SW 1271 (cell line): ENCODE data around the gene ISCA2.
"Not testable (repeated sequence)": the region's sequence is repeated elsewhere in the genome, so short reads cannot be mapped to it uniquely, and the experiment has no call there.

ENCODE experiments used
- DNase-seq, 2 experiments: peaks; one replicate each; lab custom pipeline; 2025; lab: John Stamatoyannopoulos, UW

ISCA2 gene

DNA sequence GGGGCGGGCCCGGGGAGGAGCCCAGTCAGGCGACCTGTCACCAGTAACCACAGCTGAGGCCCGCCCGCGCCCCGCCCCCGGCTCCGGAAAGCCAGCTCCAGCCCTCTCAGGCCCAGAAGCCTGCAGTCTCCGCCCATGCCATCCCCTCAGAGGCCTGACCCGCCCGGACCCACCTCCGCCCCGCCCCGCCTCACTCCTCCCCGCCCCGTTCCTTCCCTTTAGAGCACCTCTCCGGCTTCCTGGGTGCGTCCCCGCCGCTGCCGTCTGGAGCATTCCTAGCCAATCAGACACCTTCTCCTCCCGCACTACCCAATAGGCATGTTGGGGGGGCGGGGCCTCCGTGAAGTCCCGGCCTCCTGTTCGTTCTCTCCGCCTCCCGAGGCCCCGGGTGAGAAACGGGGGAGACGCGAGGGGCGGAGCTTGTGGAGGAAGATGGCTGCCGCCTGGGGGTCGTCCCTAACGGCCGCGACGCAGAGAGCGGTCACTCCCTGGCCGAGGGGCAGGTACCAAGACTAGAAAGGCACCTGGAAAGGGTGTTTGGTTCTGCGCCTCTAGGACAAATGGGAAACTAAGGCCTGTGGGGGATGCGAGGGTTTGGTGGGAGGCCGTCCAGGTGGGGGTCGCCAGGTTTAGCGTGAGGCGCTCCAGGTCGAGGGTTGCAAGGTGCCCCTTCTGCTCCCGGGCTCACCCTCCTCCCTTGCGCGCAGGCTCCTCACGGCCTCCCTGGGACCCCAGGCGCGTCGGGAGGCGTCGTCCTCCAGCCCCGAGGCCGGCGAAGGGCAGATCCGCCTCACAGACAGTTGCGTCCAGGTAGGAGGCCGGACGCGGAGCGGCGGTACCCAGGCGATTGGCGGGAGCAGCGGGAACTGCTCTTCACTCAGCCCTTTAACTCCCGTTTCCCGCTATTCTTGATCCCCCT lies at the start of gene ISCA2:
Gene ISCA2, plus strand, starts transcription at position 423 of the 919 bp plus-strand sequence. Its CDS starts 10 bp downstream, at position 433.
- peak; percentile 98 to 99 for DNase-seq

- no peak for DNase-seq
Measured at GRCh38 chr14:74444866-74445265, 48.7 kb upstream of the ISCA2 start.

- DNase-seq, result not testable (repeated sequence)
Measured at GRCh38 chr14:74454397-74454796, 39.2 kb upstream of the ISCA2 start.

DNA sequence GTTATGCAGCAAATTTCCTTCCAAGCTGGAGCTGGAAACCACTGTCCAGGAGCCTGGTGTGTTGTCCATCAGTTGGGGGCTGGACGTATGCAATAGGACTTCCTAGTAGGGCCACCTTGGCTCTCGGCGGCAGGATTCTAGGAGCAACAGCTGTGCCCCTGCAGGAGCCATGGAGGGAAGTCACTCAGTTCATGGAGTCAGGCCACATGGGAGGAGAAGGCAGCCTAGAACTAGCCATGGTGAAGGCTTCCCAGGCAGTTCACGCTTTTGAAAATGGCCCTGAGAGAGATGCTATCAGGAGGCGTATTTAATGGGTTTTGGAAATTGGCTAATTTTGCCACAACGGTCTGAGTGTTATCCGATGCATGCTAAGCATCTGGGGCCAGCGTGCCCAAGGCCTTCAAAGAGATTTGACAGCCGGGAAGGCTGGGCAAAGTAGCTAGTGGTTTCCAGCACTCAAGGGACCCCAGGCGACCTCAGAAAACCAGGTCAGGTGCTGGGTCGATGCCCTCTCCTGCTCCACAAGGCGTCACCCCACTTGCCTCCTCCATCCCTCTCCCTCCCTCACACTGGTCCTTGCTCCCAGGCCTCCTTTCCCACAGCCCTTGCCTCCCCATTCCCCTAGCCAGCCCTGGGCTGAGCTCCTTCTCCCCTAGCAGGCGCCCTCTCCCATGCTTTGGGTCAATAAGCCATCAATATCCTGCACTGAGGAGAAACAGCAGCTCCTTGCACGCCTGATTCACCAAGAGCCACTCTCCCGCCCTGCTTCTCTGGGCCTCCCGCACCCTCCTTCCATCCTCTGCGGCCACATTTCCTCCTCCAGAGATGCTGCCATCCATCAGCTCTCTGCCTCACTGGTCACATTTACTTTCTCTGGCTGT lies 36.6 kb upstream of the ISCA2 start:
- DNase-seq, result no peak

DNA sequence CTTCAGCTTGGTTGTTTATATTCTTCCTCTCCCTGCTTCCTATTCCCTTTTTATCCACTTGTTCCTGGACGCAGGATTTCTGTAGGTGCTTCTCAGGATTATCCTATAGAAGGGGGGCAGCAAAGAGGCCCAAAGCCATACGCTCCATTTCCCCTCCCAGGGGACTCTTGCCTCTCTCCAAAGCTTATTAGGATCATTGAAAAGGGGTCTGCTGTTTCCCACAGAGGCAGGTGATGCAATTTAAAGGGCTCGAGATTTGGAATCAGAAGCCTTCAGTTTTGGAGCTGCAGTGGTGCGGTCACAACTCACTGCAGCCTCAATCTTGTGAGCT lies 36.0 kb upstream of the ISCA2 start:
- no peak for DNase-seq

DNA sequence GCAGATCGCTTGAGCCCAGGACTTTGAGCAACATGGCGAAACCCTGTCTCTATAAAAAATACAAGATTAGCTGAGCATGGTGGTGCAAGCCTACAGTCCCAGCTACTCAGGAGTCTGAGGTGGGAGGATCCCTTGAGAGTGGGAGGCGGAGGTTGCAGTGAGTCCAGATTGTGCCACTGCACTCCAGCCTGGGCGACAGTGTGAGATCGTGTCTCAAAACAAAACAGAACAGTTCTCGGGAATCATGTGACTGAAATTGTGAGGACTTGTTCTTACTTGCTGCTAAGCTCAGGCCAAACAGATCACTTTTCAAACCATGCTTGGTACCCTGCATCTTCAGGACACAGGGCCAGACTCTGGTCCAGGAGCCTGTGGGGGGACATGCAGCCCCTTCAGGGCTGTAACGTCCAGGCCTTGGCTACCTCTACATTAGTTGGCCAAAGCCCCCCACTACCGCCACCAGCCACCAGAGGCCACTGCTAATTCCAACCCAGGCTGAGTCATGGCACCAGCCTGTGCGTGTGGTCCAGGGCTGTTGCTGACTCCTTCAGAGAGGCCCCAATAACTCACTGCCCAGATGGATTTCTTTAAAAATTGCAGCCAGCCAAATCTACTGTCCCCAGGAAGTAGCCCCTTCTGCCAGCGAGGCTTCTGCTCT lies 34.1 kb upstream of the ISCA2 start:
- peak in 1 of 2 experiments; percentile 40 for DNase-seq

GRCh38 chr14:74459976-74460375 lies 33.6 kb upstream of the ISCA2 start:
- DNase-seq, result no peak

DNA sequence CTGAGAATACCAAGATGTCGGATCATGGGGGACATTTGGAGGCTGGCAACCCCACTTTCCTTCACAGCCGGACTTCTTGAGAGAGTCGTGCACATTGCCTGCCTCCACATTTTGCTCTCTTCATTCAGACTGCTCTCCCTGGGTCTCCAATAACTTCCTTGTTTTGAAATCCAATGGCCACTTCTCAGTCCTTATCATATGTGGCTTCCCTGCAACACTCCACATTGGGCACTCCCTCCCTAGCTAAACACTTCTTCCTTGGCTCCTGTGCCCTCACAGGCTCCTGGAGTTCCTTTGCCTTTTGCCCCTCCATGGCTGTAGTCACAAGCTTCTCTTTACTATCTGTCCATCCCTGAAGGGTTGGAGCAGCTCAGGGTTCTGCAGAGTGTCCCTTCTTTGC lies 30.6 kb upstream of the ISCA2 start:
- no peak for DNase-seq

GRCh38 chr14:74463697-74464096 lies 29.9 kb upstream of the ISCA2 start:
- no peak for DNase-seq

GRCh38 chr14:74464785-74465184 lies 28.8 kb upstream of the ISCA2 start:
- no peak for DNase-seq

DNA sequence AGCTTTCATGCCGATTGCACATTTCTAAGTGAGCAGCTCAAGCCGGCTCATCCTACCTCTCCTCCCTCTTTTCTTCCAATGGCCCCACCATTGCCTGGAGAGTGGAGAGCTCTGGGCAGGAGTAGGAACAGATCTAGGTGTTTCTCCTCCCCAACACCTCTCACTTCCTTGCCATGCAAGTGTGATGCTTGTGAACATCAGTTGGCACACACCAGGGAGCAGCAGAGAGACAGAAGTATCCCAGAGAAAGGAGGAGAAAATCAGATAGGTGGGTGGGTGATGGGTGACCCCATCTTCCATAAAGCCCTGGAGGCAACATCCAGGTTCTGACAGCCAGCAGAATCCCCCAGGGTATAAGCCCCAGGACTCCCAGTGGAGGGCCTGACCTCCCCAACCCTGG lies 28.2 kb upstream of the ISCA2 start:
- no peak for DNase-seq

DNA sequence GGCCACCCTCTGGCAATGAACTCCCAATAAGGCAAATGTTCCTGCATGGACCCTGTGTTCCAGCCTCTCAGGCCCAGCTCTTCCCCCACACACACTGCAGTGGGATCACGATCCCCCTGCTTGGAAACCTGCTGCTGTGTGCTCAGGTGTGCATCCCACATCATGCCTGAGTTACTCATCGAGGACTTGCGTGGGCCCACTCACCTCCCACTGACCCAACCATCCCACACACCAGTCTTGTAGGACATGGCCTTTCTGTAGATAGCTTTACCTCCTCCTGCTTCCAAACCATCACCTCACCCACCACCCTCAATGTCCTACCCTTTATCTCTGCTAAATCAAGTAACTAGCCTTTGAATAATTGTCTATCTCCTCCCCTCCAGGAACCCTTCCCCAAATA lies 25.1 kb upstream of the ISCA2 start:
- DNase-seq, result no peak

DNA sequence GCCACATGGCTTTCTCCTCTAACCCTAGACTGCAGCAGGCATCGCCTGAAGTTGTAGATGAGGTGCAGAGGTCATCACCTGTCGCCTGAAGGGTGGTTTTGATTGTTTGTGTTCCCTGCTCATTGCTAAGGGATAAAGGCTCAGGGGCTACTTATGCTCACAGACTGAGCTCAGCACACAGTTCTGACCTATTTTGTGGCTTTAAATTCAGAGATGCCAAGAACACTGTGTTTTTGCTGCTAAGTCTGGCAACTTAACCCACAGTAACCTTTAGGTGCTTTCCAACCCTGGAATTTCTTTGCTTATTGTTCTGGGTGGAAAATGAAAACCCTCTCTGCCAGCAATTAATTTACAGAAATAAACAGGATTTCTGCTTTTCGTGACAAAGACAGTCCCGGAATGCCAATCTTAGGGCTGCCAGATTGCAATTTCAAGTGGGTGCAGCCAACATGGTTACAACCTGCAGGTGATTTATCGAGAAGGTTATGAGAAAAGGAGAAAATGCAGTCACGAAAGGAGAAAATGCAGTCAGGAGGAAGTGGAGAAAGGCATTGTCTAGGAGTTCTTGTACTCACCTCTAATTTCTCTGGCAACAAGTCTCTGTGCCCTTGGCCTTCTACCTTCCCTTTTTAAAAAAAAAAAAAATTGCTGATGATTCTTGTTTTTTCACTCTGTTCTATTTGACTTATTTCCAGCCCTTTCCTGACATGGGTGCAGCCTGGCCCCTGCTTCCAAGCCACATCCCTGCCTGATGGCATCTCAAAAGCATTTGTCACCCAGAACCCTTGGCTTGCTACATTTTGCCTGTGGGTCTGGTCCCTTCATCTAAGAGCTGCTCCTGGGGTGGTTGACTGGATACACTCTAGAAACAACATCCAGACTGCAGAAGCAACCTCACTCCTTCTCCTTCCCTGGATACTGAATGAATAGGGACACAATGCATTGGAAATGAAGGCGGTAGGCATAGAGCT lies 23.7 kb upstream of the ISCA2 start:
- no peak for DNase-seq

DNA sequence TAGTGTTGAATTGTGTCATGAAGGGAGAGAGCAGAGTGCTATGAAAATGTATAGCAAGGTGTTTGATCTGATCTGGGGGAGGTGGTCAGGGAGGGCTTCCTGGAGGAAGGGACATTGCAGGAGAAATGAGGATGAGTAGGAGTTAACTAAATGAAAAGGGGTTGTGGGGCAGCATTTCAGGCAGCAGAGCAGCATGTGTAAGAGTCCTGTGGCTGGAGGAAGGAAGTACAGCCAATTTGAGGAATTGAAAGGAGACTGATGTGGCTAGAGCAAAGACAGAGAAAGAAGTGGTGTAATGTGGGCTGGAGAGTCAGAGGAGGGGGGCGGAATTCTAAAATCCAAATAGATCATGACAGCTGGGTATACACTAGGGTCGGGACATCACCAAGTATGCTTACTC lies 21.0 kb upstream of the ISCA2 start:
- no peak for DNase-seq

GRCh38 chr14:74474376-74474775 lies 19.2 kb upstream of the ISCA2 start:
- no peak for DNase-seq

- peak in 1 of 2 experiments; percentile 27 for DNase-seq
Measured at GRCh38 chr14:74475678-74476077, 17.9 kb upstream of the ISCA2 start.

DNA sequence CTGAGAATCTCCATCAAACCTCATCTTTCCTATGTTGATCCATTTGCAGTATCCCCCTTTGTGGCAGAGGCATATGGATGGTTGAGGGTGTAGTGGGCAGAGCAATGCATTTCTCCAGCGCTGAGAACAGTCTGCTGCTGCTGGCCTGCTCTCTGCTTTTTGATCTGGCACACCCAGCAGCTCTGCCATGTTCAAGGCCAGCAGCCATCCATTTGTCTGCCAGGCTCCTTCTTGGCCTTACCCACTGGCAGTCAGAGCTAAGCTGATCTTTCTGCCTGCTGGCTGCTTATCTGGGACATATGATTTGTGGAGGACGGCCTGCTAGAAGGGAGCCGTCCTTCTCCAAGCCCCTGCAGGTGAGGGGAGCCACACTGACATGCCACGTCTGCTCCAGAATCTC lies 17.5 kb upstream of the ISCA2 start:
- no peak for DNase-seq

- DNase-seq, result no peak
Measured at GRCh38 chr14:74476607-74477006, 17.0 kb upstream of the ISCA2 start.

DNA sequence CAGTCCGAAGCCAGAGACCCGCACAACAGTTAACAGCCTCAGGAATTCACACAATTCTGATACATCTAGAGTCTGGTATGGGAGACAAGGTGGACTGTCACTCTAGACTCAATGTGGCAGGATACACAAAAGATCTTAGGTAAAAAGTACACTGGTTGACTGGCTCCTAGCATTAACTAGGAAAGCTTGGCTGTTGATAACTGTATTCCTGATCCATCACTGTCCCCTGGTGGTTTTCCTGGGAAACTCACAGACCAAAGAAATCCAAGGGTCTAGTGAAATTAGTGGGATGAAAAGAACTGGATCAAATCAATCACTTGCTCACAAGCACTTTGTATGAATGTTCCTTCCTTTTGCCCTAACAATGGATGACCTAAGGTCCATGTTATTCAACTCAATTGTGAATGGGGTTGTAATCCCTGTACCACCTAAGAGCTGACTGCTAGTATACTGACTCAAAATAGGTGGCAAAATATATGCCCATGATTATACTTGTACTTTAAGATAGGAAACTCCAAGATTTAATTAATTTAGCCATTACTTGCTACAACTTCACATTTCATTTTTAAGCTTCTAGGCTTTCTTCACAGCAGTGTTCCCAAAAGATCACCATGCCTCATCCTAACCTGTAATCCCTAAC lies 14.4 kb upstream of the ISCA2 start:
- peak in 1 of 2 experiments; percentile 33 for DNase-seq

GRCh38 chr14:74480046-74480445 lies 13.5 kb upstream of the ISCA2 start:
- no peak for DNase-seq

GRCh38 chr14:74482571-74482970 lies 11.0 kb upstream of the ISCA2 start:
- no peak for DNase-seq
